Keratinocyte (primary cell): ENCODE data around the gene PPP2R5A.

Experiments used
- CTCF ChIP-seq, 3 experiments: IDR thresholded peaks in 1 of 3; conservative IDR thresholded peaks in 1 of 3; optimal IDR thresholded peaks in 1 of 3; 2 replicates in 2 of 3; 3 replicates in 1 of 3; pipeline versions ENCODE3 to v1.5.1; 2011; ENCODE audit warnings: low read length in 3 of 3, mild to moderate bottlenecking in 3 of 3, moderate library complexity in 2 of 3, control low read depth in 1 of 3, inconsistent platforms in 1 of 3; ENCODE audit not compliant: insufficient read depth in 2 of 3; ENCODE audit errors: extremely low read depth in 1 of 3
- EZH2 ChIP-seq: IDR thresholded peaks from one replicate; pipeline ENCODE4 v1.6.1; 2012; ENCODE audit warnings: inconsistent platforms, mild to moderate bottlenecking, low read length, moderate library complexity

DNA sequence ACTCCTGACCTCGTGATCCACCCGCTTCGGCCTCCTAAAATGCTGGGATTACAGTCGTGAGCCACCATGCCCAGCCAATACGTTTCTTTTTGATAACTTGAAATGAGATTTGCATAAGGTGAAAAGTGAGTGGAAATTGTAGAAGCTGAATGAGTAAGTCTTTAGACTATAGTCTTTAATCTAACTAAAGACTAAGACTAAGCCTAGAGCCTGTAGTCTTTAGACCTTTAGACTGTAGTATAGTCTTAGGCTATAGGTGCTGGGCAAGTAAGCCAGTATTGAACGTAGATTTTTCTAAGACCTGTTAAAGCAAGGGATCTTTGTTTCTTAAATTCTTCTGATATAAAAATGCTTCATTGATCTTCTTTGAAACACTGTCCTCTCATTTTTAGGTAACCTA lies 12.1 kb downstream of the PPP2R5A start:
- TF ChIP-seq CTCF (optimal IDR thresholded peaks at IDR 0.05 in 1 of 3, IDR thresholded peaks at IDR 0.05 in 1 of 3, conservative IDR thresholded peaks at IDR 0.05 in 1 of 3; ENCODE audit: extremely low read depth in 1 of 3, insufficient read depth in 2 of 3, low read length in 3 of 3) (no peak), EZH2 (no peak)
